HCT116 (cell line): ENCODE data around the gene SGPP2. TPM values are rescaled to one million over a fixed set of nuclear protein-coding genes. Genes with fewer than 3 reads are reported as not detected.

ENCODE experiments used
- ATAC-seq: fragments of 200-7000 bp; cut with Tn5 transposase; 2 replicates; pipeline ENCODE4 v1.9.1; 2020; ENCODE audit warnings: mild to moderate bottlenecking, moderate library complexity
- BruUV-seq: library from RNA; stranded (reverse); fragments of 400-500 nt; replicated peaks from 2 replicates; lab custom pipeline; 2021; lab: Mats Ljungman, UMichigan
- CTCF ChIA-PET: fragments of 300-600 bp; sonication (Branson Sonifier 250); formaldehyde crosslinking; loops from one replicate; lab custom pipeline; 2021; ENCODE audit warnings: antibody characterized with exemption; lab: Charles Lee
- POLR2A ChIA-PET: fragments of 300-600, 350-600 bp; sonication (Branson Sonifier 250); formaldehyde crosslinking; loops from one replicate; lab custom pipeline; 2021; ENCODE audit warnings: antibody characterized with exemption; lab: Charles Lee
- RAD21 ChIA-PET, 2 experiments: fragments of 300-600 bp; sonication (Branson Sonifier 250); formaldehyde crosslinking; loops; one replicate each; lab custom pipeline; 2023; ENCODE audit warnings: low total read pairs in 2 of 2; ENCODE audit not compliant: uncharacterized antibody in 2 of 2, unreplicated experiment in 2 of 2, low non-redundant PET in 1 of 2; lab: Charles Lee
- DNase-seq: peaks from one replicate; pipeline ENCODE4 v3.0.0-alpha.2; 2010; ENCODE audit warnings: low read depth, low spot score
- H2AFZ ChIP-seq: fragments of 200-600 bp; shearing (Covaris generic), sonication (generic); 2 replicates; pipeline ENCODE4 v1.6.1; 2017; ENCODE audit warnings: low read depth, mixed run types, mixed read lengths, antibody characterized with exemption, low read length; ENCODE audit not compliant: poor library complexity, severe bottlenecking
- H3K27ac ChIP-seq: 2 replicates; pipeline ENCODE4 v1.5.1; 2012; ENCODE audit warnings: low read depth, low read length
- H3K27me3 ChIP-seq: fragments of 200-600 bp; sonication (generic); 2 replicates; pipeline ENCODE4 v1.6.1; 2016; ENCODE audit warnings: mixed run types, low read length, mixed read lengths; ENCODE audit not compliant: insufficient read depth
- H3K36me3 ChIP-seq, 2 experiments: fragments of 200-500 bp in 1 of 2; fragments of 200-600 bp in 1 of 2; sonication (Bioruptor generic) in 1 of 2; sonication (generic) in 1 of 2; 2 replicates each; pipeline versions ENCODE4 v1.5.1 to v1.6.1; 2014 to 2016; ENCODE audit warnings: low read length in 2 of 2, inconsistent platforms in 1 of 2, mixed read lengths in 1 of 2, mixed run types in 1 of 2; ENCODE audit not compliant: insufficient read depth in 2 of 2, control insufficient read depth in 1 of 2
- H3K4me1 ChIP-seq, 2 experiments: fragments of 200-600 bp in 1 of 2; sonication (generic) in 1 of 2; 2 replicates each; pipeline versions ENCODE4 v1.5.1 to v1.6.1; 2012 to 2017; ENCODE audit warnings: low read length in 2 of 2, inconsistent platforms in 1 of 2, mild to moderate bottlenecking in 1 of 2, mixed read lengths in 1 of 2, mixed run types in 1 of 2, moderate library complexity in 1 of 2; ENCODE audit not compliant: insufficient read depth in 2 of 2, control insufficient read depth in 1 of 2
- H3K4me2 ChIP-seq: fragments of 200-600 bp; sonication (generic); 2 replicates; pipeline ENCODE4 v1.6.1; 2017; ENCODE audit warnings: mixed run types, low read length, mixed read lengths
- H3K4me3 ChIP-seq, 2 experiments: fragments of 200-600 bp in 1 of 2; sonication (generic) in 1 of 2; replicated peaks in 1 of 2; 2 replicates each; pipeline ENCODE4 v1.5.1; 2011 to 2016; ENCODE audit warnings: low read length in 2 of 2, control low read depth in 1 of 2, low read depth in 1 of 2, mild to moderate bottlenecking in 1 of 2, mixed read lengths in 1 of 2, mixed run types in 1 of 2
- H3K79me2 ChIP-seq: fragments of 200-600 bp; sonication (generic); 2 replicates; pipeline ENCODE4 v1.6.1; 2017; ENCODE audit warnings: mild to moderate bottlenecking, mixed run types, low read length, moderate library complexity, mixed read lengths; ENCODE audit not compliant: insufficient read depth
- H3K9ac ChIP-seq: fragments of 200-600 bp; sonication (generic); 2 replicates; pipeline ENCODE4 v1.6.1; 2016; ENCODE audit warnings: low read length, mixed read lengths
- H3K9me2 ChIP-seq: fragments of 200-600 bp; sonication (generic), shearing (Covaris generic); 2 replicates; pipeline ENCODE4 v1.6.1; 2017; ENCODE audit warnings: mixed run types, mild to moderate bottlenecking, moderate library complexity; ENCODE audit not compliant: insufficient read depth
- H3K9me3 ChIP-seq, 2 experiments: fragments of 200-500 bp in 1 of 2; fragments of 200-600 bp in 1 of 2; sonication (Bioruptor generic) in 1 of 2; sonication (generic) in 1 of 2; 2 replicates each; pipeline ENCODE4 v1.6.1; 2014 to 2017; ENCODE audit warnings: low read length in 2 of 2, mixed read lengths in 2 of 2, inconsistent platforms in 1 of 2, low read depth in 1 of 2, mild to moderate bottlenecking in 1 of 2, mixed run types in 1 of 2, moderate library complexity in 1 of 2; ENCODE audit not compliant: control insufficient read depth in 1 of 2, insufficient read depth in 1 of 2
- H4K20me1 ChIP-seq: fragments of 200-600 bp; sonication (generic), shearing (Covaris generic); 2 replicates; pipeline ENCODE4 v1.6.1; 2017; ENCODE audit warnings: mixed run types, mild to moderate bottlenecking, moderate library complexity; ENCODE audit not compliant: insufficient read depth
- CBX3 ChIP-seq: IDR thresholded peaks from 2 replicates; pipeline ENCODE4 v1.6.1; 2012; ENCODE audit warnings: low read depth
- CEBPB ChIP-seq: IDR thresholded peaks from 2 replicates; pipeline ENCODE4 v1.6.1; 2012; ENCODE audit warnings: low read depth
- EGR1 ChIP-seq: IDR thresholded peaks from 2 replicates; pipeline ENCODE4 v1.6.1; 2012; ENCODE audit warnings: low read depth
- EZH2phosphoT487 ChIP-seq: fragments of 200-600 bp; IDR thresholded peaks from 2 replicates; pipeline ENCODE4 v1.6.1; 2018; ENCODE audit warnings: antibody characterized with exemption, borderline replicate concordance
- FOSL1 ChIP-seq: IDR thresholded peaks from 2 replicates; pipeline ENCODE4 v1.6.1; 2012; ENCODE audit warnings: low read depth
- JUND ChIP-seq: IDR thresholded peaks from 2 replicates; pipeline ENCODE4 v1.6.1; 2012
- MAX ChIP-seq: IDR thresholded peaks from 2 replicates; pipeline ENCODE4 v1.6.1; 2012
- POLR2AphosphoS5 ChIP-seq: IDR thresholded peaks from 2 replicates; pipeline ENCODE4 v1.6.1; 2011; ENCODE audit warnings: mild to moderate bottlenecking, low read depth, low read length, moderate library complexity
- RAD21 ChIP-seq: IDR thresholded peaks from 2 replicates; pipeline ENCODE4 v1.6.1; 2012; ENCODE audit warnings: low read depth, mild to moderate bottlenecking
- REST ChIP-seq: IDR thresholded peaks from 2 replicates; pipeline ENCODE4 v1.6.1; 2012; ENCODE audit warnings: low read depth
- SIN3A ChIP-seq: IDR thresholded peaks from 2 replicates; pipeline ENCODE4 v1.6.1; 2012; ENCODE audit warnings: low read depth
- intact Hi-C: fragments of 100-400 bp; cut with micrococcal nuclease; formaldehyde crosslinking; loops from 2 replicates; pipeline ENCODE4 v1.10.0; 2022
- total RNA-seq: library from RNA; stranded (reverse); gene quantifications from one replicate; pipeline ENCODE4 v1.2.1, GENCODE V29; 2021; ENCODE audit not compliant: unreplicated experiment

SGPP2 gene
- total RNA-seq, 1 experiment from 2014 or later: 1.6 TPM

- Histone ChIP-seq H4K20me1 (no peaks in the 10 kb centered on the region), H3K27me3 (no peaks in the 10 kb centered on the region), H3K9ac (no peak overlapping the region), H3K9me3 (no peaks in the 10 kb centered on the region), H3K9me2 (no peaks in the 10 kb centered on the region), H2AFZ (no peak overlapping the region), H3K4me1 (no peaks in the 10 kb centered on the region), H3K27ac (no peak overlapping the region), H3K4me3 (no peak overlapping the region), H3K4me2 (no peak overlapping the region), H3K79me2 (no peaks in the 10 kb centered on the region), H3K36me3 (no peaks in the 10 kb centered on the region)
- DNase-seq: no peak
- POLR2A ChIA-PET: no interaction called here
- RAD21 ChIA-PET: no interaction called here
- TF ChIP-seq EZH2phosphoT487 (no peak), SIN3A (no peak), REST (no peak), JUND (no peak), CBX3 (no peak), FOSL1 (no peak), EGR1 (no peak), MAX (no peak), CEBPB (no peak), POLR2AphosphoS5 (no peak), RAD21 (no peak)
- ATAC-seq: no peak
- intact Hi-C loops: no loop called here
- no TSS peak for BruUV-seq
- CTCF ChIA-PET: no interaction called here
Measured at GRCh38 chr2:222404151-222404905, 20.0 kb upstream of the SGPP2 start.
